ENCODE results near the gene DIDO1. TPM values are rescaled to one million over a fixed set of nuclear protein-coding genes. Genes with fewer than 3 reads are reported as not detected.

Gene DIDO1
- total RNA-seq, 1 experiment from 2014 or later = 85.9 TPM

GRCh38 chr20:62917720-62918119, 8.6 kb downstream of the DIDO1 start:
- Histone ChIP-seq H2BK15ac (ENCODE audit: low read depth, low read length) (no peak overlapping the region), H3K4ac (ENCODE audit: low read depth, low read length) (no peak overlapping the region), H2BK12ac (ENCODE audit: insufficient read length, low read depth, low read length) (no peak overlapping the region), H2BK5ac (ENCODE audit: insufficient read length, low read length) (no peak overlapping the region), H2BK20ac (ENCODE audit: low read depth, low read length, poor library complexity, severe bottlenecking) (no peak overlapping the region), H2BK120ac (ENCODE audit: low read depth, low read length, poor library complexity, severe bottlenecking) (no peak overlapping the region), H4K20me1 (ENCODE audit: control insufficient read depth, insufficient read depth, insufficient read length) (peaks cover 6% of the 10 kb centered on the region), H3K4me2 (ENCODE audit: insufficient read depth, insufficient read length, low read length) (peak overlapping the region; percentile 29), H3K79me2 (ENCODE audit: insufficient read depth, low read length) (peaks cover 88% of the 10 kb centered on the region), H3K27ac (ENCODE audit: insufficient read length, low read depth, low read length) (no peak overlapping the region), H4K8ac (replicated peaks; ENCODE audit: insufficient read length, low read depth, low read length) (no peak overlapping the region), H2AFZ (ENCODE audit: low read length) (no peak overlapping the region), H3T11ph (ENCODE audit: low read length) (no peak overlapping the region), H3K79me1 (ENCODE audit: insufficient read depth, low read depth, low read length, poor library complexity, severe bottlenecking) (peaks cover 7% of the 10 kb centered on the region), H3K9ac (ENCODE audit: extremely low read depth, insufficient read length, low read length) (no peak overlapping the region), H4K5ac (ENCODE audit: insufficient read length, low read depth, low read length) (no peak overlapping the region), H3K18ac (ENCODE audit: insufficient read length, low read depth, low read length) (no peak overlapping the region), H2AK5ac (ENCODE audit: insufficient read length, low read length) (no peak overlapping the region), H3K23ac (ENCODE audit: insufficient read length, low read depth, low read length) (no peak overlapping the region), H3K23me2 (ENCODE audit: insufficient read length, low read depth, low read length, poor library complexity, severe bottlenecking) (no peaks in the 10 kb centered on the region), H3K9me3 (ENCODE audit: control insufficient read depth, low read depth, low read length) (no peaks in the 10 kb centered on the region), H3K56ac (ENCODE audit: insufficient read length, low read depth, low read length) (no peak overlapping the region), H4K91ac (ENCODE audit: insufficient read length, low read depth, low read length) (no peak overlapping the region), H3K4me1 (ENCODE audit: insufficient read depth, low read length) (peaks cover 34% of the 10 kb centered on the region), H3K27me3 (ENCODE audit: insufficient read depth, low read length) (no peaks in the 10 kb centered on the region), H3K14ac (ENCODE audit: insufficient read depth, low read length) (no peak overlapping the region)
- Mint-ChIP-seq H3K4me1 (peaks cover 70 to 75% of the 10 kb centered on the region in 2 experiments), H3K36me3 (ENCODE audit: insufficient read depth in 1 of 3, low read depth in 3 of 3) (peaks cover 7 to 10% (median 8%) of the 10 kb centered on the region in 3 experiments; a peak in 5 of 7 replicates), H3K4me3 (peak overlapping the region in 1 of 2 experiments; percentile 64; a peak in 3 of 5 replicates), H3K9me3 (no peaks in the 10 kb centered on the region), H3K27ac (peak overlapping the region; percentile 28 to 79 (median 46); a peak in 5 of 7 replicates), H3K27me3 (ENCODE audit: low read depth) (no peaks in the 10 kb centered on the region)
- no peak for DNase-seq
- no peak for TF ChIP-seq CTCF (conservative IDR thresholded peaks at IDR 0.05)
- no CpG with 5 or more reads among the region's 3 CpGs for WGBS (ENCODE audit: extremely low coverage, insufficient read length, low lambda C conversion rate)
